SU-DHL-6 (cell line): Measurements from ENCODE around the gene SF3B1.

ENCODE experiments used
- EZH2phosphoT487 ChIP-seq: fragments of 200-600 bp; sonication (generic), shearing (Covaris generic); conservative IDR thresholded peaks from 2 replicates; pipeline ENCODE4 v1.6.1; 2018; ENCODE audit warnings: mild to moderate bottlenecking, antibody characterized with exemption, low read length, moderate library complexity, mixed read lengths
- TF ChIP-seq, protein P1 (sequence below): fragments of 200-600 bp; sonication (generic); IDR thresholded peaks from one replicate; pipeline ENCODE4 v1.5.1; 2017; ENCODE audit warnings: antibody characterized with exemption, mild to moderate bottlenecking, low read length, moderate library complexity; ENCODE audit not compliant: insufficient read depth, poor library complexity, severe bottlenecking

DNA sequence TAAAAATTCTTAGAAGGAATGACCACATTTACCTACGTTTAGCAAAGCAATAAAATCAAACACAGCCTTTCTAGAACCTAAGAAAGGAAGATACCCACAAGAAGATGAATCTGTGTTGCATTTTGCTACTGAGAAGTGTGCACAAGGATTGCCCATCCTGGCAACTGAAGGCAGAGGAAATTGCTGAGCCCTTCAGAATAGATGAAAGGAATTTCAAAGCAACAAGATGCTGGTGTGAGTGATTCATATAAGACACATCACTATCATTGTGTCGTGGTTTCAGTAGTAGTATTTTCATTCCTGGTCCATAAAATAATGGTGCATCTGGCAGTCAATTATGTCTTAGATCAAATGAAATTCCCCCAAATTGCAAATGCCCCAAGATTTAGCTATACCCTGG lies 75.9 kb downstream of the SF3B1 start:
- TF ChIP-seq, protein P1, sequence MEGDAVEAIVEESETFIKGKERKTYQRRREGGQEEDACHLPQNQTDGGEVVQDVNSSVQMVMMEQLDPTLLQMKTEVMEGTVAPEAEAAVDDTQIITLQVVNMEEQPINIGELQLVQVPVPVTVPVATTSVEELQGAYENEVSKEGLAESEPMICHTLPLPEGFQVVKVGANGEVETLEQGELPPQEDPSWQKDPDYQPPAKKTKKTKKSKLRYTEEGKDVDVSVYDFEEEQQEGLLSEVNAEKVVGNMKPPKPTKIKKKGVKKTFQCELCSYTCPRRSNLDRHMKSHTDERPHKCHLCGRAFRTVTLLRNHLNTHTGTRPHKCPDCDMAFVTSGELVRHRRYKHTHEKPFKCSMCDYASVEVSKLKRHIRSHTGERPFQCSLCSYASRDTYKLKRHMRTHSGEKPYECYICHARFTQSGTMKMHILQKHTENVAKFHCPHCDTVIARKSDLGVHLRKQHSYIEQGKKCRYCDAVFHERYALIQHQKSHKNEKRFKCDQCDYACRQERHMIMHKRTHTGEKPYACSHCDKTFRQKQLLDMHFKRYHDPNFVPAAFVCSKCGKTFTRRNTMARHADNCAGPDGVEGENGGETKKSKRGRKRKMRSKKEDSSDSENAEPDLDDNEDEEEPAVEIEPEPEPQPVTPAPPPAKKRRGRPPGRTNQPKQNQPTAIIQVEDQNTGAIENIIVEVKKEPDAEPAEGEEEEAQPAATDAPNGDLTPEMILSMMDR, result no peak
- TF ChIP-seq EZH2phosphoT487, result no peak
